IMR-90 (cell line): ENCODE measurements around the gene CIRBP. TPM values are rescaled to one million over a fixed set of nuclear protein-coding genes. Genes with fewer than 3 reads are reported as not detected.

Source experiments
- ATAC-seq: fragments of 200-7000 bp; cut with Tn5 transposase; 2 replicates; pipeline ENCODE4 v1.9.1; 2020; ENCODE audit warnings: low read depth, mild to moderate bottlenecking, moderate library complexity
- BruUV-seq: library from RNA; stranded (reverse); fragments of 400-500 nt; replicated peaks from 2 replicates; lab custom pipeline; 2021; lab: Mats Ljungman, UMichigan
- CTCF ChIA-PET: fragments of 300-600 bp; formaldehyde crosslinking; extraction: SDS; loops from one replicate; lab custom pipeline; 2021; ENCODE audit warnings: antibody characterized with exemption; lab: Yijun Ruan, JAX
- POLR2A ChIA-PET: fragments of 300-600 bp; sonication (Branson Sonifier 250); formaldehyde crosslinking; loops from one replicate; lab custom pipeline; 2022; ENCODE audit warnings: antibody characterized with exemption; ENCODE audit not compliant: unreplicated experiment; lab: Charles Lee
- DNase-seq: peaks from one replicate; pipeline ENCODE4 v3.0.0; 2013
- H2AFZ ChIP-seq: replicated peaks from 2 replicates; pipeline ENCODE3; 2013; ENCODE audit warnings: low read length, mild to moderate bottlenecking; ENCODE audit not compliant: poor library complexity
- H2AK5ac ChIP-seq: 2 replicates; pipeline ENCODE4 v1.6.1; 2013; ENCODE audit warnings: low read depth, low read length, inconsistent platforms
- H2AK9ac ChIP-seq: replicated peaks from 2 replicates; pipeline ENCODE3; 2013; ENCODE audit warnings: mild to moderate bottlenecking, low read depth, low read length, moderate library complexity; ENCODE audit not compliant: poor library complexity
- H2BK120ac ChIP-seq: 2 replicates; pipeline ENCODE4 v1.6.1; 2013; ENCODE audit warnings: low read depth, low read length, inconsistent platforms
- H2BK15ac ChIP-seq: 3 replicates; pipeline ENCODE4 v1.6.1; 2013; ENCODE audit warnings: low read depth, low read length, inconsistent platforms
- H2BK20ac ChIP-seq: 2 replicates; pipeline ENCODE4 v1.6.1; 2013; ENCODE audit warnings: low read depth, mild to moderate bottlenecking, inconsistent platforms, low read length, moderate library complexity
- H2BK5ac ChIP-seq: 2 replicates; pipeline ENCODE4 v1.6.1; 2013; ENCODE audit warnings: mild to moderate bottlenecking, low read depth, low read length, inconsistent platforms; ENCODE audit not compliant: poor library complexity, severe bottlenecking
- H3K14ac ChIP-seq: replicated peaks from 2 replicates; pipeline ENCODE4 v1.6.1; 2013; ENCODE audit warnings: low read depth, low read length, inconsistent platforms
- H3K18ac ChIP-seq: 2 replicates; pipeline ENCODE4 v1.6.1; 2013; ENCODE audit warnings: low read depth, low read length, control low read depth
- H3K23ac ChIP-seq: 2 replicates; pipeline ENCODE4 v1.6.1; 2013; ENCODE audit warnings: low read depth, low read length, inconsistent platforms
- H3K27ac ChIP-seq: 2 replicates; pipeline ENCODE4 v1.5.1; 2013; ENCODE audit warnings: mild to moderate bottlenecking, control low read depth, low read length; ENCODE audit not compliant: insufficient read depth
- H3K27me3 ChIP-seq: 2 replicates; pipeline ENCODE4 v1.6.1; 2013; ENCODE audit warnings: low read length; ENCODE audit not compliant: control insufficient read depth, insufficient read depth
- H3K36me3 ChIP-seq: 2 replicates; pipeline ENCODE4 v1.6.1; 2013; ENCODE audit warnings: low read length, mixed read lengths; ENCODE audit not compliant: control insufficient read depth, insufficient read depth
- H3K4ac ChIP-seq: 2 replicates; pipeline ENCODE4 v1.6.1; 2013; ENCODE audit warnings: low read depth, low read length, inconsistent platforms
- H3K4me1 ChIP-seq: 2 replicates; pipeline ENCODE4 v1.6.1; 2013; ENCODE audit warnings: low read length, mixed read lengths; ENCODE audit not compliant: control insufficient read depth, insufficient read depth
- H3K4me2 ChIP-seq: 2 replicates; pipeline ENCODE4 v1.6.1; 2013; ENCODE audit warnings: low read depth, mild to moderate bottlenecking, control low read depth, low read length, moderate library complexity
- H3K4me3 ChIP-seq: 2 replicates; pipeline ENCODE4 v1.5.1; 2013; ENCODE audit warnings: low read depth, mild to moderate bottlenecking, control low read depth, low read length, moderate library complexity; ENCODE audit not compliant: insufficient read depth
- H3K56ac ChIP-seq: 2 replicates; pipeline ENCODE4 v1.6.1; 2013; ENCODE audit warnings: low read length, inconsistent platforms; ENCODE audit not compliant: insufficient read depth; ENCODE audit errors: extremely low read depth
- H3K79me1 ChIP-seq, 2 experiments: 2 replicates each; pipeline ENCODE4 v1.6.1; 2013; ENCODE audit warnings: low read length in 2 of 2, inconsistent platforms in 1 of 2, low read depth in 1 of 2
- H3K9ac ChIP-seq: 2 replicates; pipeline ENCODE4 v1.6.1; 2013; ENCODE audit warnings: low read depth, low read length, control low read depth
- H3K9me1 ChIP-seq: 2 replicates; pipeline ENCODE4 v1.6.1; 2013; ENCODE audit warnings: low read length, inconsistent platforms; ENCODE audit not compliant: insufficient read depth
- H3K9me3 ChIP-seq: 2 replicates; pipeline ENCODE4 v1.6.1; 2013; ENCODE audit warnings: low read length; ENCODE audit not compliant: control insufficient read depth, insufficient read depth
- H4K20me1 ChIP-seq: 2 replicates; pipeline ENCODE4 v1.6.1; 2013; ENCODE audit warnings: low read length, inconsistent platforms; ENCODE audit not compliant: insufficient read depth
- H4K5ac ChIP-seq: 2 replicates; pipeline ENCODE4 v1.6.1; 2013; ENCODE audit warnings: mild to moderate bottlenecking, low read depth, low read length, control low read depth
- H4K8ac ChIP-seq, 2 experiments: 2 replicates each; pipeline ENCODE4 v1.6.1; 2013; ENCODE audit warnings: low read depth in 2 of 2, low read length in 2 of 2, control low read depth in 1 of 2, inconsistent platforms in 1 of 2
- H4K91ac ChIP-seq: 2 replicates; pipeline ENCODE4 v1.6.1; 2013; ENCODE audit warnings: low read depth, low read length, inconsistent platforms; ENCODE audit not compliant: insufficient read depth
- BHLHE40 ChIP-seq: fragments of 150-350 bp; IDR thresholded peaks from 2 replicates; pipeline ENCODE4 v1.6.1; 2016; ENCODE audit warnings: mild to moderate bottlenecking, low read depth, low read length
- CEBPB ChIP-seq: IDR thresholded peaks from 2 replicates; pipeline ENCODE4 v1.6.1; 2012; ENCODE audit warnings: low read depth, low read length, improper control_type of control experiment
- CHD1 ChIP-seq: IDR thresholded peaks from 2 replicates; pipeline ENCODE4 v1.6.1; 2012; ENCODE audit warnings: low read depth, low read length, improper control_type of control experiment
- FOS ChIP-seq: fragments of 150-350 bp; IDR thresholded peaks from 2 replicates; pipeline ENCODE4 v1.6.1; 2016; ENCODE audit warnings: low read depth, low read length
- MXI1 ChIP-seq: IDR thresholded peaks from 2 replicates; pipeline ENCODE4 v1.6.1; 2012; ENCODE audit warnings: low read depth, mild to moderate bottlenecking, low read length, moderate library complexity, borderline replicate concordance
- NFE2L2 ChIP-seq: fragments of 150-350 bp; IDR thresholded peaks from 2 replicates; pipeline ENCODE4 v1.6.1; 2016; ENCODE audit warnings: low read depth, mild to moderate bottlenecking, low read length
- POLR2A ChIP-seq: IDR thresholded peaks from 2 replicates; pipeline ENCODE4 v1.6.1; 2012; ENCODE audit warnings: mild to moderate bottlenecking, low read depth, low read length
- RAD21 ChIP-seq: IDR thresholded peaks from 2 replicates; pipeline ENCODE4 v1.6.1; 2012; ENCODE audit warnings: low read length, improper control_type of control experiment
- RCOR1 ChIP-seq: IDR thresholded peaks from 2 replicates; pipeline ENCODE4 v1.6.1; 2012; ENCODE audit warnings: mild to moderate bottlenecking, low read length, improper control_type of control experiment; ENCODE audit not compliant: insufficient replicate concordance
- RFX5 ChIP-seq: IDR thresholded peaks from 2 replicates; pipeline ENCODE4 v1.8.0; 2012; ENCODE audit warnings: low read depth, mild to moderate bottlenecking, low read length, moderate library complexity
- SMC3 ChIP-seq: fragments of 150-350 bp; IDR thresholded peaks from 2 replicates; pipeline ENCODE4 v1.6.1; 2016; ENCODE audit warnings: low read depth, mild to moderate bottlenecking, antibody characterized with exemption, low read length, moderate library complexity
- WGBS, 2 experiments: methylation state at CpG; one replicate each; pipeline versions ENCODE4 v1.1.5 to v1.1.7; 2013; ENCODE audit warnings: missing lambda C conversion rate in 2 of 2; ENCODE audit not compliant: insufficient read length in 1 of 2; ENCODE audit errors: extremely low coverage in 2 of 2; 5-methylcytosine and 5-hydroxymethylcytosine counted together
- dilution Hi-C: fragments of 300-500 bp; cut with HindIII; formaldehyde crosslinking; loops from one replicate; pipeline ENCODE4 v1.14.3; 2018; ENCODE audit warnings: low sequenced_read_pairs; ENCODE audit not compliant: unreplicated experiment
- in situ Hi-C: fragments of 300-500 bp; cut with MboI; formaldehyde crosslinking; loops from 3 replicates; pipeline ENCODE4 v1.14.3; 2019; ENCODE audit warnings: low sequenced_read_pairs, inconsistent platforms, mixed read lengths
- intact Hi-C: fragments of 100-400 bp; cut with micrococcal nuclease; formaldehyde crosslinking; loops from 2 replicates; pipeline ENCODE4 v1.10.0; 2022
- polyA plus RNA-seq, 3 experiments: library from polyadenylated mRNA; depleted of rRNA; stranded (reverse); fragments of >200 nt; gene quantifications; 2 replicates each; pipeline ENCODE4 v1.2.3, GENCODE V29; 2012; ENCODE audit warnings: low replicate concordance in 1 of 3
- total RNA-seq: library from RNA; depleted of rRNA; stranded (reverse); fragments of >200 nt; gene quantifications from 2 replicates; pipeline ENCODE4 v1.2.3, GENCODE V29; 2012
- TF ChIP-seq, protein P1 (sequence below): fragments of 150-350 bp; IDR thresholded peaks from 2 replicates; pipeline ENCODE4 v1.6.1; 2017; ENCODE audit warnings: mild to moderate bottlenecking, antibody characterized with exemption, low read length, low read depth
- TF ChIP-seq, protein P2 (sequence below): fragments of 150-350 bp; IDR thresholded peaks from 2 replicates; pipeline ENCODE4 v1.6.1; 2016; ENCODE audit warnings: low read depth, mild to moderate bottlenecking, low read length, moderate library complexity, borderline replicate concordance
- TF ChIP-seq, protein P3 (sequence below): conservative IDR thresholded peaks from 2 replicates; pipeline ENCODE4 v1.5.1; 2012; ENCODE audit warnings: mild to moderate bottlenecking, low read depth, low read length, improper control_type of control experiment

CIRBP gene
- total and polyA plus RNA-seq, 2 of the 4 experiments (the other 2 are of a cell fraction) = 299 to 542 TPM

DNA sequence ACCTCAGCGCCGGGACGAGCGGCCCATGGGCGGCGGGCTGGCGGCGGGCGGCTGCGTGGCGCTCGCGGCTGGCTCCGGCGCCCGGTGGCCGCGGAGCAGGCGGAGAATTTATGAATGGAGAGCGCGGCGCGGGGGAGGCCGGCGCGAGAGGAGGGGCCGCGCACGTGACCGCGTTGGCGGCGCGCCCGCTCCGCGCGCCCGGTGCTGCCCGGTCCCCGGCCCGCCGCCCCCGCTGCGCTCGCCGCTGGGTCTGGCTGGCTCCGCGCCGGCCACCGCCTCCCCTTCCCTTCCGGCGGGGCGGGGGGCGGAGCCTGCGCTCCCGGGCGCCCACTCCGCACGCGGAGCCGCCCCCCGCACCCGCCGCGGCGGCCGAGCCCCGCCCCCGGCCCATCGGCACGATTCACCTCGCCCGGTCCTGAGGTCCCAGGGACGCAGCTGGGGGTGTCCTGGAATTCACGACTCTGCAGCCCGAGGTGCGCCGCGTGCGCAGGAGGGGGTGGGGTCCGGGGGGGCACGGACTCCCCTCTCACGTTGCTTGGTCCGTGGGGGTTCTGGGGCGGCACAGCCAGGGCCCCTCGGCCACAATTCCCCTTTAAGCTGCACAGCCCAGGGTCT, 31.3 kb upstream of the CIRBP start, which contains the start of gene CBARP:
CBARP (minus strand) TSS at position 252 of the 615 bp plus-strand sequence. CDS start 1,905 bp downstream, outside the sequence.
- no peak for DNase-seq
- ATAC-seq = peak; percentile 12
- CTCF ChIA-PET = interaction anchor here (2.0 kb wide), 1 partner anchor 125 kb away, joined by 7 read pairs; no protein-coding TSS in a partner anchor
- TF ChIP-seq POLR2A = peak; percentile 69
- TF ChIP-seq, protein P1, sequence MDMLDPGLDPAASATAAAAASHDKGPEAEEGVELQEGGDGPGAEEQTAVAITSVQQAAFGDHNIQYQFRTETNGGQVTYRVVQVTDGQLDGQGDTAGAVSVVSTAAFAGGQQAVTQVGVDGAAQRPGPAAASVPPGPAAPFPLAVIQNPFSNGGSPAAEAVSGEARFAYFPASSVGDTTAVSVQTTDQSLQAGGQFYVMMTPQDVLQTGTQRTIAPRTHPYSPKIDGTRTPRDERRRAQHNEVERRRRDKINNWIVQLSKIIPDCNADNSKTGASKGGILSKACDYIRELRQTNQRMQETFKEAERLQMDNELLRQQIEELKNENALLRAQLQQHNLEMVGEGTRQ = peak; percentile 87
- TF ChIP-seq, protein P2, sequence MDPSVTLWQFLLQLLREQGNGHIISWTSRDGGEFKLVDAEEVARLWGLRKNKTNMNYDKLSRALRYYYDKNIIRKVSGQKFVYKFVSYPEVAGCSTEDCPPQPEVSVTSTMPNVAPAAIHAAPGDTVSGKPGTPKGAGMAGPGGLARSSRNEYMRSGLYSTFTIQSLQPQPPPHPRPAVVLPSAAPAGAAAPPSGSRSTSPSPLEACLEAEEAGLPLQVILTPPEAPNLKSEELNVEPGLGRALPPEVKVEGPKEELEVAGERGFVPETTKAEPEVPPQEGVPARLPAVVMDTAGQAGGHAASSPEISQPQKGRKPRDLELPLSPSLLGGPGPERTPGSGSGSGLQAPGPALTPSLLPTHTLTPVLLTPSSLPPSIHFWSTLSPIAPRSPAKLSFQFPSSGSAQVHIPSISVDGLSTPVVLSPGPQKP = no peak
- TF ChIP-seq RCOR1 = no peak
- TF ChIP-seq, protein P3, sequence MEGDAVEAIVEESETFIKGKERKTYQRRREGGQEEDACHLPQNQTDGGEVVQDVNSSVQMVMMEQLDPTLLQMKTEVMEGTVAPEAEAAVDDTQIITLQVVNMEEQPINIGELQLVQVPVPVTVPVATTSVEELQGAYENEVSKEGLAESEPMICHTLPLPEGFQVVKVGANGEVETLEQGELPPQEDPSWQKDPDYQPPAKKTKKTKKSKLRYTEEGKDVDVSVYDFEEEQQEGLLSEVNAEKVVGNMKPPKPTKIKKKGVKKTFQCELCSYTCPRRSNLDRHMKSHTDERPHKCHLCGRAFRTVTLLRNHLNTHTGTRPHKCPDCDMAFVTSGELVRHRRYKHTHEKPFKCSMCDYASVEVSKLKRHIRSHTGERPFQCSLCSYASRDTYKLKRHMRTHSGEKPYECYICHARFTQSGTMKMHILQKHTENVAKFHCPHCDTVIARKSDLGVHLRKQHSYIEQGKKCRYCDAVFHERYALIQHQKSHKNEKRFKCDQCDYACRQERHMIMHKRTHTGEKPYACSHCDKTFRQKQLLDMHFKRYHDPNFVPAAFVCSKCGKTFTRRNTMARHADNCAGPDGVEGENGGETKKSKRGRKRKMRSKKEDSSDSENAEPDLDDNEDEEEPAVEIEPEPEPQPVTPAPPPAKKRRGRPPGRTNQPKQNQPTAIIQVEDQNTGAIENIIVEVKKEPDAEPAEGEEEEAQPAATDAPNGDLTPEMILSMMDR = no peak
- no peak for TF ChIP-seq NFE2L2
- TF ChIP-seq RFX5 = no peak
- TF ChIP-seq BHLHE40 = peak; percentile 81
- no peak for TF ChIP-seq SMC3
- TF ChIP-seq CEBPB = no peak
- TF ChIP-seq FOS = no peak
- TF ChIP-seq CHD1 = no peak
- peak; percentile 46; the same call in 1 of the 2 replicates for TF ChIP-seq MXI1
- TF ChIP-seq RAD21 = no peak

More for the DNA sequence above, 31.3 kb upstream of the CIRBP start, which contains the start of gene CBARP:
- H2AFZ ChIP-seq = peak within 1 kb of the TSS; percentile 89
- H4K91ac ChIP-seq = peak within 1 kb of the TSS; percentile 66
- peak within 1 kb of the TSS; percentile 98 for H2AK9ac ChIP-seq
- H3K79me1 ChIP-seq = peaks cover 14 to 32% of the 10 kb centered on the region in 2 experiments
- no peak within 1 kb of the TSS; the same call in 1 of the 2 replicates for H2BK120ac ChIP-seq
- peak within 1 kb of the TSS; percentile 93 for H3K9ac ChIP-seq
- peaks cover 28% of the 10 kb centered on the region for H3K4me1 ChIP-seq
- intact Hi-C loops (no loop called here), in situ Hi-C loops (no loop called here), dilution Hi-C loops (no loop called here)
- peak within 1 kb of the TSS; percentile 93 for H2AK5ac ChIP-seq
- H3K27me3 ChIP-seq = no peaks in the 10 kb centered on the region
- peak within 1 kb of the TSS; percentile 94 for H3K4me3 ChIP-seq
- H2BK5ac ChIP-seq = peak within 1 kb of the TSS; percentile 68
- no peaks in the 10 kb centered on the region for H3K9me3 ChIP-seq
- peak within 1 kb of the TSS; percentile 49; the same call in 1 of the 2 replicates for H3K56ac ChIP-seq
- no peaks in the 10 kb centered on the region for H3K9me1 ChIP-seq
- peak within 1 kb of the TSS; percentile 84 for H3K14ac ChIP-seq
- peak within 1 kb of the TSS; percentile 15; the same call in 1 of the 2 replicates for H3K18ac ChIP-seq
- H3K36me3 ChIP-seq = peaks cover 27% of the 10 kb centered on the region; the same call in 1 of the 2 replicates
- no peak within 1 kb of the TSS for H2BK20ac ChIP-seq
- 1% methylated on average over 39 of the region's 87 CpGs; no CpG with 5 or more reads in 1 of the 2 experiments for WGBS, 2 experiments
- POLR2A ChIA-PET = interaction anchor here (0.7 kb wide), 1 partner anchor 31 kb away, joined by 5 read pairs; the partner anchor contains the start of gene CIRBP
- H4K5ac ChIP-seq = peak within 1 kb of the TSS; percentile 58
- H3K23ac ChIP-seq = no peak within 1 kb of the TSS; the same call in 1 of the 2 replicates
- H3K4me2 ChIP-seq = peak within 1 kb of the TSS; percentile 95
- peak within 1 kb of the TSS; percentile 70 to 75; a peak in 2 of 4 replicates for H4K8ac ChIP-seq
- no TSS peak for BruUV-seq
- H2BK15ac ChIP-seq = 0 out of 3 replicates have a peak within 1 kb of the TSS, but pooled peaks have one; percentile 43
- H3K27ac ChIP-seq = peak within 1 kb of the TSS; percentile 64
- peaks cover 25% of the 10 kb centered on the region for H4K20me1 ChIP-seq
- peak within 1 kb of the TSS; percentile 65 for H3K4ac ChIP-seq
